ENCODE results near the gene RAB25. TPM values are rescaled to one million over a fixed set of nuclear protein-coding genes. Genes with fewer than 3 reads are reported as not detected.
A peak's percentile ranks its signal among the peaks of the same experiment; 100 is the strongest.

The RAB25 gene
- total and polyA plus RNA-seq, 8 donors: 36.7 to 267 (median 192) TPM

- peak overlapping the region; percentile 39 to 52 (median 47) for H3K4me3 ChIP-seq
- peaks cover 0 to 3% (median 0%) of the 10 kb centered on the region in 3 donors for H3K27me3 ChIP-seq
- TF ChIP-seq EP300 (IDR thresholded peaks at IDR 0.05): no peak
- no peak for TF ChIP-seq POLR2AphosphoS5 (IDR thresholded peaks at IDR 0.05)
- TF ChIP-seq, protein P1, sequence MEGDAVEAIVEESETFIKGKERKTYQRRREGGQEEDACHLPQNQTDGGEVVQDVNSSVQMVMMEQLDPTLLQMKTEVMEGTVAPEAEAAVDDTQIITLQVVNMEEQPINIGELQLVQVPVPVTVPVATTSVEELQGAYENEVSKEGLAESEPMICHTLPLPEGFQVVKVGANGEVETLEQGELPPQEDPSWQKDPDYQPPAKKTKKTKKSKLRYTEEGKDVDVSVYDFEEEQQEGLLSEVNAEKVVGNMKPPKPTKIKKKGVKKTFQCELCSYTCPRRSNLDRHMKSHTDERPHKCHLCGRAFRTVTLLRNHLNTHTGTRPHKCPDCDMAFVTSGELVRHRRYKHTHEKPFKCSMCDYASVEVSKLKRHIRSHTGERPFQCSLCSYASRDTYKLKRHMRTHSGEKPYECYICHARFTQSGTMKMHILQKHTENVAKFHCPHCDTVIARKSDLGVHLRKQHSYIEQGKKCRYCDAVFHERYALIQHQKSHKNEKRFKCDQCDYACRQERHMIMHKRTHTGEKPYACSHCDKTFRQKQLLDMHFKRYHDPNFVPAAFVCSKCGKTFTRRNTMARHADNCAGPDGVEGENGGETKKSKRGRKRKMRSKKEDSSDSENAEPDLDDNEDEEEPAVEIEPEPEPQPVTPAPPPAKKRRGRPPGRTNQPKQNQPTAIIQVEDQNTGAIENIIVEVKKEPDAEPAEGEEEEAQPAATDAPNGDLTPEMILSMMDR (IDR thresholded peaks at IDR 0.05): no peak
- TF ChIP-seq POLR2A (IDR thresholded peaks at IDR 0.05): no peak
- no peak for DNase-seq
- H3K4me1 ChIP-seq: peaks cover 0 to 28% (median 9%) of the 10 kb centered on the region in 4 donors
- 60 to 75% (median 68%) methylated on average over 3 to 4 of the region's 4 CpGs for WGBS, 5 donors
- H3K27ac ChIP-seq: no peak overlapping the region
- H3K9me3 ChIP-seq: no peaks in the 10 kb centered on the region
- peaks cover 5 to 21% (median 10%) of the 10 kb centered on the region in 4 donors for H3K36me3 ChIP-seq
- intact Hi-C loops (cut with DNase I; ENCODE audit: low total_unique reads): no loop called here
Observed at GRCh38 chr1:156075775-156076204, 14.8 kb downstream of the RAB25 start.

DNA sequence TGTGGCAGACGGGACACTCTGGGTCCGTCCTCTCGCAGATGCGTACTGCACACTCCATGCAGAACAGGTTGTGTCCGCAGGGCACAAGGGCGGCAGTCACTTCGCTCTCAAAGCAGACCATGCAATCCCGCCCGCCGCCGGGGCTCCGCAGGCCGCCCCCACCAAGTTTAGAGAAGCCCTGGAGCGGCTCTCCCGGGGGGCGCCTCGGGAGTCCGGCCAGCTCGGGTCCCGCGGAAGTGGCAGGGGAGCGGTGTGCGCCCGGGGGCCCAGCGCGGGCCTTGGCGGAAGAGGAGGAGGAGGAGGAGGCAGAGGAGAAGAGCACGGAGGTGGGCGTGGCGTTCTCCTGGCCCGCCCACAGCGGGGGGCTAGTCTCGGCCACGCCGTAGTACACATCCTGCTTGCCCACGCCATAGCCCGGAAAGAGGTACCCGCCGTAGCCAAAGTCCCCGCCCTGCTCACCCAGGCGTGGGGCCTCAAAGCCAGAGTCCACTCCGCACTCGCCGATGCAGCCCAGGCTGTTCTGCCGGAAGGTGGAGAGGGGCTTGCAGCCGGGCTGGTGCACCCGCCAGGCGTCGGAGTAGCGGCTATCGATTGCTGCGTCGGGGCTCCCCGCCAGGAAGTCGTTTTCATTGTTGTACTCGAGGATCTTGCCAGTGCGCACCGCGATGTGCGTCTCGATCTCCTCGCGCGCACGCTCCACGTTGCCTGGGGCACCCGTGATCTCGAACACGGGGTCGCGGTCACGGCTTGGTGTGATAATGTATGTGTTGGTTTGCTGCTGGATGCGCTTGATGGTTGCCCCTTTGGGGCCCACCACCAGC is 15.9 kb downstream of the RAB25 start:
- intact Hi-C loops (cut with DNase I; ENCODE audit: low total_unique reads): no loop called here
- Histone ChIP-seq H3K4me3 (peak overlapping the region; percentile 39 to 52 (median 47)), H3K27me3 (peaks cover 0 to 11% (median 0%) of the 10 kb centered on the region in 3 donors), H3K27ac (peak overlapping the region in 3 of 5 donors; percentile 44 to 70 (median 67)), H3K9me3 (no peaks in the 10 kb centered on the region), H3K4me1 (peaks cover 2 to 37% (median 16%) of the 10 kb centered on the region in 4 donors), H3K36me3 (peaks cover 0 to 12% (median 3%) of the 10 kb centered on the region in 4 donors)
- TF ChIP-seq POLR2AphosphoS5 (IDR thresholded peaks at IDR 0.05): no peak
- no peak for TF ChIP-seq POLR2A (IDR thresholded peaks at IDR 0.05)
- TF ChIP-seq EP300 (IDR thresholded peaks at IDR 0.05): no peak
- TF ChIP-seq, protein P1 (IDR thresholded peaks at IDR 0.05): no peak
- 61 to 74% (median 69%) methylated on average over 41 to 73 of the region's 73 CpGs for WGBS, 5 donors
- peak in 1 of 2 donors; percentile 84 for DNase-seq

GRCh38 chr1:156077430-156077760 is 16.4 kb downstream of the RAB25 start:
- intact Hi-C loops (cut with DNase I; ENCODE audit: low total_unique reads): no loop called here
- Histone ChIP-seq H3K4me3 (peak overlapping the region in 1 of 4 donors; percentile 52), H3K27ac (peak overlapping the region in 3 of 5 donors; percentile 44 to 70 (median 67)), H3K9me3 (no peaks in the 10 kb centered on the region), H3K4me1 (peaks cover 7 to 42% (median 21%) of the 10 kb centered on the region in 4 donors), H3K36me3 (peaks cover 0 to 9% (median 3%) of the 10 kb centered on the region in 4 donors), H3K27me3 (peaks cover 0 to 17% (median 0%) of the 10 kb centered on the region in 3 donors)
- 88 to 90% (median 89%) methylated on average over 10 to 19 of the region's 19 CpGs for WGBS, 5 donors
- DNase-seq: no peak
- TF ChIP-seq POLR2AphosphoS5 (IDR thresholded peaks at IDR 0.05): no peak
- TF ChIP-seq, protein P1 (IDR thresholded peaks at IDR 0.05): no peak
- no peak for TF ChIP-seq EP300 (IDR thresholded peaks at IDR 0.05)
- TF ChIP-seq POLR2A (IDR thresholded peaks at IDR 0.05): no peak

- TF ChIP-seq EP300 (IDR thresholded peaks at IDR 0.05) (no peak), POLR2AphosphoS5 (IDR thresholded peaks at IDR 0.05) (no peak), POLR2A (IDR thresholded peaks at IDR 0.05) (no peak)
- TF ChIP-seq, protein P1 (IDR thresholded peaks at IDR 0.05): no peak
- no peaks in the 10 kb centered on the region for H3K9me3 ChIP-seq
- H3K27ac ChIP-seq: no peak overlapping the region
- peaks cover 18 to 54% (median 30%) of the 10 kb centered on the region in 4 donors for H3K4me1 ChIP-seq
- H3K4me3 ChIP-seq: no peak overlapping the region
- no peak for DNase-seq
- peaks cover 0 to 21% (median 0%) of the 10 kb centered on the region in 3 donors for H3K27me3 ChIP-seq
- peaks cover 0 to 2% (median 0%) of the 10 kb centered on the region in 4 donors for H3K36me3 ChIP-seq
- 61 to 77% (median 70%) methylated on average over 5 of the region's 5 CpGs for WGBS, 5 donors
- intact Hi-C loops (cut with DNase I; ENCODE audit: low total_unique reads): no loop called here
Observed at GRCh38 chr1:156078728-156079127, 17.8 kb downstream of the RAB25 start.
